Liver (tissue), 9 donors: ENCODE data around the gene SLC49A3. TPM values are rescaled to one million over a fixed set of nuclear protein-coding genes. Genes with fewer than 3 reads are reported as not detected.

ENCODE experiments used
- DNase-seq: peaks from one replicate; pipeline ENCODE4 v3.0.0-alpha.2; 2017; ENCODE audit warnings: low spot score
- H3K27ac ChIP-seq, 2 donors: one replicate each; pipeline ENCODE4 v1.7.0; 2013; ENCODE audit warnings: inconsistent platforms in 2 of 2, low read length in 2 of 2, control low read depth in 1 of 2, low read depth in 1 of 2, mild to moderate bottlenecking in 1 of 2
- H3K27me3 ChIP-seq, 4 donors: one replicate each; pipeline versions ENCODE4 v1.6.1 to v1.7.0; 2013; ENCODE audit warnings: low read length in 3 of 4, inconsistent platforms in 1 of 4, mild to moderate bottlenecking in 1 of 4, moderate library complexity in 1 of 4; ENCODE audit not compliant: control insufficient read depth in 4 of 4, insufficient read depth in 4 of 4
- H3K36me3 ChIP-seq, 4 donors: one replicate each; pipeline versions ENCODE4 v1.6.1 to v1.7.0; 2013; ENCODE audit warnings: low read length in 3 of 4, mild to moderate bottlenecking in 3 of 4, low read depth in 1 of 4, moderate library complexity in 1 of 4; ENCODE audit not compliant: control insufficient read depth in 4 of 4, insufficient read depth in 3 of 4
- H3K4me1 ChIP-seq, 4 donors: one replicate each; pipeline versions ENCODE4 v1.6.1 to v1.7.0; 2013; ENCODE audit warnings: low read length in 3 of 4, mild to moderate bottlenecking in 3 of 4, moderate library complexity in 1 of 4; ENCODE audit not compliant: control insufficient read depth in 4 of 4, insufficient read depth in 4 of 4
- H3K4me3 ChIP-seq, 3 donors: one replicate each; pipeline versions ENCODE4 v1.6.1 to v1.7.0; 2013; ENCODE audit warnings: low read length in 3 of 3, control low read depth in 1 of 3, low read depth in 1 of 3, mild to moderate bottlenecking in 1 of 3
- H3K9ac ChIP-seq, 2 donors: one replicate each; pipeline ENCODE4 v1.7.0; 2013; ENCODE audit warnings: low read length in 2 of 2, mild to moderate bottlenecking in 2 of 2, moderate library complexity in 2 of 2, control low read depth in 1 of 2, low read depth in 1 of 2
- H3K9me3 ChIP-seq, 4 donors: one replicate each; pipeline versions ENCODE4 v1.6.1 to v1.7.0; 2013; ENCODE audit warnings: low read length in 3 of 4; ENCODE audit not compliant: control insufficient read depth in 4 of 4
- FOXA1 ChIP-seq: IDR thresholded peaks from 2 replicates; pipeline ENCODE4 v1.6.1; 2016; ENCODE audit warnings: antibody characterized with exemption
- FOXA2 ChIP-seq: IDR thresholded peaks from 2 replicates; pipeline ENCODE4 v1.6.1; 2016; ENCODE audit warnings: antibody characterized with exemption
- HNF4A ChIP-seq, 2 donors: conservative IDR thresholded peaks; 2 replicates each; pipeline ENCODE4 v1.6.1; 2016; ENCODE audit warnings: antibody characterized with exemption in 2 of 2, mild to moderate bottlenecking in 2 of 2
- HNF4G ChIP-seq: IDR thresholded peaks from 2 replicates; pipeline ENCODE4 v1.6.1; 2016; ENCODE audit warnings: antibody characterized with exemption
- JUND ChIP-seq, 2 donors: IDR thresholded peaks; 2 replicates each; pipeline ENCODE4 v1.6.1; 2016; ENCODE audit warnings: antibody characterized with exemption in 2 of 2
- NR2F2 ChIP-seq: IDR thresholded peaks from 2 replicates; pipeline ENCODE4 v1.6.1; 2016; ENCODE audit warnings: antibody characterized with exemption
- RXRA ChIP-seq, 2 donors: IDR thresholded peaks; 2 replicates each; pipeline ENCODE4 v1.6.1; 2017 to 2018; ENCODE audit warnings: antibody characterized with exemption in 2 of 2, mild to moderate bottlenecking in 1 of 2
- SP1 ChIP-seq: IDR thresholded peaks from 2 replicates; pipeline ENCODE4 v1.6.1; 2018; ENCODE audit warnings: antibody characterized with exemption, mild to moderate bottlenecking
- TAF1 ChIP-seq: conservative IDR thresholded peaks from 2 replicates; pipeline ENCODE4 v1.6.1; 2016; ENCODE audit warnings: antibody characterized with exemption, mild to moderate bottlenecking
- WGBS: extraction: QIAGEN DNeasy Blood & Tissue Kit; methylation state at CpG from one replicate; pipeline ENCODE4 v1.1.7; 2013; 5-methylcytosine and 5-hydroxymethylcytosine counted together
- polyA plus RNA-seq, 2 donors: library from polyadenylated mRNA; stranded (reverse) in 1 of 2; unstranded in 1 of 2; fragments of 200-250 nt in 1 of 2; fragments of >200 nt in 1 of 2; fragmentation: Nextera tagmentation in 1 of 2; extraction: Ambion mirVana in 1 of 2; gene quantifications; one replicate each; pipeline versions ENCODE4 v1.2.1 to v1.2.3, GENCODE V29; 2013 to 2015
- total RNA-seq, 2 donors: library from RNA; depleted of rRNA; stranded (reverse); fragments of >200 nt; gene quantifications; one replicate each; pipeline ENCODE4 v1.2.3, GENCODE V29; 2014
- TF ChIP-seq, protein P1 (sequence below): IDR thresholded peaks from 2 replicates; pipeline ENCODE4 v1.6.1; 2016; ENCODE audit warnings: antibody characterized with exemption
- TF ChIP-seq, protein P2 (sequence below): IDR thresholded peaks from 2 replicates; pipeline ENCODE4 v1.6.1; 2016; ENCODE audit warnings: antibody characterized with exemption, mild to moderate bottlenecking
- TF ChIP-seq, protein P3 (sequence below): IDR thresholded peaks from 2 replicates; pipeline ENCODE4 v1.6.1; 2016; ENCODE audit warnings: antibody characterized with exemption
- TF ChIP-seq, protein P4 (sequence below): IDR thresholded peaks from 2 replicates; pipeline ENCODE4 v1.6.1; 2016; ENCODE audit warnings: antibody characterized with exemption
- donor health status: healthy.
- donor health status: healthy.
- donor health status: healthy.
- donor health status: healthy.
- donor health status: healthy.

SLC49A3 gene
- total and polyA plus RNA-seq, 4 donors = 0.40 to 3.6 (median 2.0) TPM

DNA sequence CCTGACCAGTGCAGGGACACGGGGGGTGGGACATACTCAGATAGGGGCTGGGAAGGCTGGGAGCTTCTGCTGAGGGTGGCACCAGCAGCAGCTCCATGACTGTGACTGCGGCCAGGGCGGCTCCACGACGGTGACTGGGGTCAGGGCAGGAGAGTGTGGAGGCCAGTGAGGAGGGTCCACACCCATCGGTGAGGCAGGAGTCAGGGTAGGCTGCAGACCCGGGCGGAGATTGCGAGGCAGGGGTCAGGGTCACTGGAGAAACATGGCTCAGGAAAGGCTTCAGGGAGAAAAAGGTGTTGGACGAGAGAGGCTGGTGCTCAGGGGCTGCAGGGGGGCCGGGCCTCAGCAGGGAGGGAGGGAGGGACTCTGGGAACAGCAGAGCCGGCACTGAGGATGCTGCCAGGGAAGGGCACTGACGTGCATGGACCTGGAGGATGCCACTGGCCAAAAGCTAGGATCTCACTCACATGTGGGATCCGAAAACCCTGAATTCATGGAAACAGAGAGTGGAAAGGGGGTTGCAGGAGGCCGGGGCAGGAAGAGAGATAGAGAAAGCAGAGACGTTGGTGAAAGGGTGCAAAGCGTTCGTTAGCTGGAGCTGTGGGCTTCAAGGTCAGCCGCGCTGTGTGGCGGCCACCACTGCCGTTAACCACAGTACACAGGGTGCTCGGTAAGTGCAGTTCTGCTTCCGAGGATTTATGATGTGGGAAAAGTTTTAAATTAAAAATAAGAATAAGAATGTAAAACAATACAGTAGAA is 36.9 kb downstream of the SLC49A3 start:
- TF ChIP-seq RXRA (IDR thresholded peaks at IDR 0.05) = no peak
- no peak for TF ChIP-seq TAF1
- TF ChIP-seq SP1 = no peak
- TF ChIP-seq, protein P1, sequence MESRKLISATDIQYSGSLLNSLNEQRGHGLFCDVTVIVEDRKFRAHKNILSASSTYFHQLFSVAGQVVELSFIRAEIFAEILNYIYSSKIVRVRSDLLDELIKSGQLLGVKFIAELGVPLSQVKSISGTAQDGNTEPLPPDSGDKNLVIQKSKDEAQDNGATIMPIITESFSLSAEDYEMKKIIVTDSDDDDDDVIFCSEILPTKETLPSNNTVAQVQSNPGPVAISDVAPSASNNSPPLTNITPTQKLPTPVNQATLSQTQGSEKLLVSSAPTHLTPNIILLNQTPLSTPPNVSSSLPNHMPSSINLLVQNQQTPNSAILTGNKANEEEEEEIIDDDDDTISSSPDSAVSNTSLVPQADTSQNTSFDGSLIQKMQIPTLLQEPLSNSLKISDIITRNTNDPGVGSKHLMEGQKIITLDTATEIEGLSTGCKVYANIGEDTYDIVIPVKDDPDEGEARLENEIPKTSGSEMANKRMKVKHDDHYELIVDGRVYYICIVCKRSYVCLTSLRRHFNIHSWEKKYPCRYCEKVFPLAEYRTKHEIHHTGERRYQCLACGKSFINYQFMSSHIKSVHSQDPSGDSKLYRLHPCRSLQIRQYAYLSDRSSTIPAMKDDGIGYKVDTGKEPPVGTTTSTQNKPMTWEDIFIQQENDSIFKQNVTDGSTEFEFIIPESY = no peak
- TF ChIP-seq, protein P2, sequence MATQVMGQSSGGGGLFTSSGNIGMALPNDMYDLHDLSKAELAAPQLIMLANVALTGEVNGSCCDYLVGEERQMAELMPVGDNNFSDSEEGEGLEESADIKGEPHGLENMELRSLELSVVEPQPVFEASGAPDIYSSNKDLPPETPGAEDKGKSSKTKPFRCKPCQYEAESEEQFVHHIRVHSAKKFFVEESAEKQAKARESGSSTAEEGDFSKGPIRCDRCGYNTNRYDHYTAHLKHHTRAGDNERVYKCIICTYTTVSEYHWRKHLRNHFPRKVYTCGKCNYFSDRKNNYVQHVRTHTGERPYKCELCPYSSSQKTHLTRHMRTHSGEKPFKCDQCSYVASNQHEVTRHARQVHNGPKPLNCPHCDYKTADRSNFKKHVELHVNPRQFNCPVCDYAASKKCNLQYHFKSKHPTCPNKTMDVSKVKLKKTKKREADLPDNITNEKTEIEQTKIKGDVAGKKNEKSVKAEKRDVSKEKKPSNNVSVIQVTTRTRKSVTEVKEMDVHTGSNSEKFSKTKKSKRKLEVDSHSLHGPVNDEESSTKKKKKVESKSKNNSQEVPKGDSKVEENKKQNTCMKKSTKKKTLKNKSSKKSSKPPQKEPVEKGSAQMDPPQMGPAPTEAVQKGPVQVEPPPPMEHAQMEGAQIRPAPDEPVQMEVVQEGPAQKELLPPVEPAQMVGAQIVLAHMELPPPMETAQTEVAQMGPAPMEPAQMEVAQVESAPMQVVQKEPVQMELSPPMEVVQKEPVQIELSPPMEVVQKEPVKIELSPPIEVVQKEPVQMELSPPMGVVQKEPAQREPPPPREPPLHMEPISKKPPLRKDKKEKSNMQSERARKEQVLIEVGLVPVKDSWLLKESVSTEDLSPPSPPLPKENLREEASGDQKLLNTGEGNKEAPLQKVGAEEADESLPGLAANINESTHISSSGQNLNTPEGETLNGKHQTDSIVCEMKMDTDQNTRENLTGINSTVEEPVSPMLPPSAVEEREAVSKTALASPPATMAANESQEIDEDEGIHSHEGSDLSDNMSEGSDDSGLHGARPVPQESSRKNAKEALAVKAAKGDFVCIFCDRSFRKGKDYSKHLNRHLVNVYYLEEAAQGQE = no peak
- Histone ChIP-seq H3K36me3 (no peaks in the 10 kb centered on the region), H3K4me3 (no peak overlapping the region), H3K4me1 (no peaks in the 10 kb centered on the region), H3K9ac (no peak overlapping the region), H3K27ac (no peak overlapping the region), H3K9me3 (no peaks in the 10 kb centered on the region), H3K27me3 (peaks cover 0 to 5% (median 1%) of the 10 kb centered on the region in 4 donors)
- WGBS = 65% methylated on average over 24 of the region's 24 CpGs
- no peak for DNase-seq

DNA sequence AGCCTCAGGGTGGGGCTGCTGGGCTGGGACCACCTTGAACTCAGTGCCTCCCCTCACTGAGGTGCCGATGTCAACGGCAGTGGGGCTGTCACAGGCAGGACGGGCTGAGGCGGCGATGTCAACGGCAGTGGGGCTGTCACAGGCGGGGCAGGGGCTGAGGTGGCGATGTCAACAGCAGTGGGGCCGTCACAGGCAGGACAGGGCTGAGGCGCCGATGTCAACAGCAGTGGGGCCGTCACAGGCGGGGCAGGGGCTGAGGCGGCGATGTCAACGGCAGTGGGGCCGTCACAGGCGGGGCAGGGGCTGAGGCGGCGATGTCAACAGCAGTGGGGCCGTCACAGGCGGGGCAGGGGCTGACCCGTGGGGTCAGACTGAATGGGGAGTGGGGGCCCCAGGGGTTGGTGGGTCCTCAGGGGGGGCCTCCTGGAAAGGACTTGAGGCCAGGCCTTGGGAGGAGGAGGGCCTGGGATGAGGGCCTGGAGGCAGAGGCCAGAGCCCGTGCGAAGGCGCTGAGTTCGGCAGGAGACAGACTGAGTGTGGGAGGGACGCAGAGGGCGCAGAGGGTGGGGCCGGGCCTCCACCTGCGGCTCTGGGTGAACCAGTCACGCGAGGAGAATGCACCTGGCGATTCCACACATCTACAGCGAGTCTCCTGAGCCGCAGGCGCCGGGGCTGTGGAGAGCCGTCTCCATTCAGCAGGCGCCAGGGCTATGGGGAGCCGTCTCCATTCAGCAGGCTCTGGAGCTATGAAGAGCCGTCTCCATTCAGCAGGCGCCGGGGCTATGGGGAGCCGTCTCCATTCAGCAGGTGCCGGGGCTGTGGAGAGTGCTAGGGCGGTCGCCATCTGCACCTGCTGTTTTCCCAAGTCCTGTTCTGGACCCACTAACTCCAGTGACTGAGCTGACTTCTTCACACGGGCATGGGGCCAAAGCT is 37.7 kb downstream of the SLC49A3 start:
- Histone ChIP-seq H3K27ac (no peak overlapping the region), H3K36me3 (no peaks in the 10 kb centered on the region), H3K27me3 (peaks cover 0 to 5% (median 3%) of the 10 kb centered on the region in 4 donors), H3K9me3 (no peaks in the 10 kb centered on the region), H3K4me3 (no peak overlapping the region), H3K9ac (no peak overlapping the region), H3K4me1 (no peaks in the 10 kb centered on the region)
- DNase-seq = no peak
- WGBS = 38% methylated on average over 49 of the region's 49 CpGs
- TF ChIP-seq FOXA2 (no peak), RXRA (IDR thresholded peaks at IDR 0.05) (no peak), SP1 (no peak), FOXA1 (no peak), NR2F2 (no peak), HNF4G (no peak), HNF4A (conservative IDR thresholded peaks at IDR 0.05) (no peak), JUND (IDR thresholded peaks at IDR 0.05) (no peak)
- TF ChIP-seq, protein P3, sequence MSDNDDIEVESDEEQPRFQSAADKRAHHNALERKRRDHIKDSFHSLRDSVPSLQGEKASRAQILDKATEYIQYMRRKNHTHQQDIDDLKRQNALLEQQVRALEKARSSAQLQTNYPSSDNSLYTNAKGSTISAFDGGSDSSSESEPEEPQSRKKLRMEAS = no peak
- TF ChIP-seq, protein P4, sequence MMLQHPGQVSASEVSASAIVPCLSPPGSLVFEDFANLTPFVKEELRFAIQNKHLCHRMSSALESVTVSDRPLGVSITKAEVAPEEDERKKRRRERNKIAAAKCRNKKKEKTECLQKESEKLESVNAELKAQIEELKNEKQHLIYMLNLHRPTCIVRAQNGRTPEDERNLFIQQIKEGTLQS = no peak
- TF ChIP-seq, protein P2 = no peak
